Neuronal stem cell (in vitro differentiated cells): ENCODE measurements around the gene BCL2L13.

ENCODE experiments used
- DNase-seq: peaks from one replicate; pipeline ENCODE4 v3.0.0-alpha.2; 2013; ENCODE audit warnings: low spot score
- H2AFZ ChIP-seq: one replicate; pipeline ENCODE4 v1.6.1; 2013; ENCODE audit warnings: mild to moderate bottlenecking, low read length, inconsistent platforms
- H2AK5ac ChIP-seq: 2 replicates; pipeline ENCODE4 v1.6.1; 2013; ENCODE audit warnings: low read depth, mild to moderate bottlenecking, inconsistent platforms, low read length, moderate library complexity, mixed read lengths
- H2BK120ac ChIP-seq: 2 replicates; pipeline ENCODE4 v1.6.1; 2013; ENCODE audit warnings: low read depth, mild to moderate bottlenecking, inconsistent platforms, low read length, moderate library complexity, mixed read lengths
- H2BK12ac ChIP-seq: one replicate; pipeline ENCODE4 v1.6.1; 2013; ENCODE audit warnings: low read length, inconsistent platforms
- H2BK15ac ChIP-seq: 2 replicates; pipeline ENCODE4 v1.6.1; 2013; ENCODE audit warnings: mild to moderate bottlenecking, low read length, inconsistent platforms, mixed read lengths
- H2BK5ac ChIP-seq: one replicate; pipeline ENCODE4 v1.6.1; 2013; ENCODE audit warnings: inconsistent platforms, mild to moderate bottlenecking, low read length, moderate library complexity
- H3K14ac ChIP-seq: one replicate; pipeline ENCODE4 v1.6.1; 2013; ENCODE audit warnings: low read length, inconsistent platforms
- H3K18ac ChIP-seq: 2 replicates; pipeline ENCODE4 v1.6.1; 2013; ENCODE audit warnings: low read length, inconsistent platforms
- H3K23ac ChIP-seq: 2 replicates; pipeline ENCODE4 v1.6.1; 2013; ENCODE audit warnings: low read depth, mild to moderate bottlenecking, mixed read lengths, low read length, inconsistent platforms; ENCODE audit not compliant: poor library complexity
- H3K27ac ChIP-seq: replicated peaks from 3 replicates; pipeline ENCODE4 v1.5.1; 2013; ENCODE audit warnings: low read length, inconsistent platforms
- H3K27me3 ChIP-seq, 3 experiments: 2 replicates each; pipeline ENCODE4 v1.6.1; 2013; ENCODE audit warnings: low read length in 3 of 3, mild to moderate bottlenecking in 2 of 3, inconsistent platforms in 1 of 3, low read depth in 1 of 3, mixed read lengths in 1 of 3, moderate library complexity in 1 of 3; ENCODE audit not compliant: control insufficient read depth in 3 of 3, insufficient read depth in 3 of 3
- H3K36me3 ChIP-seq, 2 donors: replicated peaks in 1 of 2; 2 replicates each; pipeline ENCODE4 v1.6.1; 2013; ENCODE audit warnings: low read length in 2 of 2; ENCODE audit not compliant: control insufficient read depth in 2 of 2, insufficient read depth in 2 of 2
- H3K4ac ChIP-seq: 2 replicates; pipeline ENCODE4 v1.6.1; 2013; ENCODE audit warnings: inconsistent platforms, mild to moderate bottlenecking, low read length, moderate library complexity
- H3K4me1 ChIP-seq, 2 donors: 1 replicate in 1 of 2; 2 replicates in 1 of 2; pipeline ENCODE4 v1.6.1; 2013; ENCODE audit warnings: low read length in 2 of 2, low read depth in 1 of 2; ENCODE audit not compliant: control insufficient read depth in 2 of 2, insufficient read depth in 1 of 2
- H3K4me2 ChIP-seq: one replicate; pipeline ENCODE4 v1.6.1; 2013; ENCODE audit warnings: mild to moderate bottlenecking, low read length, inconsistent platforms; ENCODE audit not compliant: insufficient read depth, poor library complexity, severe bottlenecking
- H3K4me3 ChIP-seq, 2 donors: 2 replicates each; pipeline ENCODE4 v1.5.1; 2013; ENCODE audit warnings: low read length in 2 of 2, mild to moderate bottlenecking in 2 of 2, inconsistent platforms in 1 of 2, moderate library complexity in 1 of 2
- H3K79me1 ChIP-seq: one replicate; pipeline ENCODE4 v1.6.1; 2013; ENCODE audit warnings: low read depth, mild to moderate bottlenecking, inconsistent platforms, low read length, moderate library complexity
- H3K9ac ChIP-seq: one replicate; pipeline ENCODE4 v1.6.1; 2013; ENCODE audit warnings: mild to moderate bottlenecking, low read depth, low read length, inconsistent platforms; ENCODE audit not compliant: poor library complexity
- H3K9me3 ChIP-seq, 2 donors: replicated peaks in 1 of 2; 2 replicates each; pipeline versions ENCODE3 to v1.6.1; 2013; ENCODE audit warnings: low read length in 2 of 2, mild to moderate bottlenecking in 2 of 2, inconsistent platforms in 1 of 2, low read depth in 1 of 2, mixed read lengths in 1 of 2, moderate library complexity in 1 of 2; ENCODE audit not compliant: control insufficient read depth in 2 of 2, insufficient read depth in 1 of 2
- H4K8ac ChIP-seq: one replicate; pipeline ENCODE4 v1.6.1; 2013; ENCODE audit warnings: low read depth, mild to moderate bottlenecking, inconsistent platforms, low read length, moderate library complexity
- H4K91ac ChIP-seq: one replicate; pipeline ENCODE4 v1.6.1; 2013; ENCODE audit warnings: low read length, low read depth, mild to moderate bottlenecking, inconsistent platforms; ENCODE audit not compliant: poor library complexity
- WGBS, 2 donors: extraction: QIAGEN DNeasy Blood & Tissue Kit; methylation state at CpG; one replicate each; pipeline ENCODE4 v1.1.7; 2013; ENCODE audit warnings: missing lambda C conversion rate in 2 of 2, mixed read lengths in 1 of 2; ENCODE audit not compliant: insufficient read length in 2 of 2, insufficient replicate concordance in 1 of 2; ENCODE audit errors: extremely low coverage in 2 of 2; 5-methylcytosine and 5-hydroxymethylcytosine counted together

BCL2L13 gene

DNA sequence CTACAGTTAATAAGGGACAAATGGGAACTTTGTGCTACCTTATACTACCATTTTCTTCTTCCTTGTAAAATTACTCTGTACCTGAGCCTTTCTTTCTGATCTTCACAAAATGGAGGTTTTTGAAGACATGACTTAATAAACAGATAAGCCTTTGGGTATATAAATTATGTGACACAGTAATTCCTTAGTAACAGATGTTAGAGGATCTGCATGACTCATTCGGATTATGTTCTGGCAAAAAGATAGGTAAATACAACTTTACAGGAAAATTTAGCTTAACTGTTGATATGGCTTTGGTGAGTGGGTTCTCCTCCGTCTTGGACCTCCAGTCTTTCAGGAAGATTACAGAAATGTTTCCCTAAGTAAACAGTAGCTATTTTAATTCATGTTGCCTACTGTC lies 73.9 kb downstream of the BCL2L13 start:
- Histone ChIP-seq H3K79me1 (no peaks in the 10 kb centered on the region), H3K27ac (no peak overlapping the region), H4K91ac (no peak overlapping the region), H2BK12ac (no peak overlapping the region), H3K4ac (no peak overlapping the region), H3K9ac (no peak overlapping the region), H2AK5ac (no peak overlapping the region), H3K4me2 (no peak overlapping the region), H3K4me3 (no peak overlapping the region), H2BK5ac (no peak overlapping the region), H3K18ac (no peak overlapping the region), H3K14ac (no peak overlapping the region), H3K27me3 (no peaks in the 10 kb centered on the region), H4K8ac (no peak overlapping the region), H3K9me3 (no peaks in the 10 kb centered on the region), H2BK120ac (no peak overlapping the region), H3K4me1 (no peaks in the 10 kb centered on the region), H3K36me3 (peaks cover 0 to 8% of the 10 kb centered on the region in 2 donors), H2AFZ (no peak overlapping the region), H3K23ac (no peak overlapping the region), H2BK15ac (no peak overlapping the region)
- no CpG with 5 or more reads among the region's 2 CpGs for WGBS, 2 donors
- DNase-seq: no peak

DNA sequence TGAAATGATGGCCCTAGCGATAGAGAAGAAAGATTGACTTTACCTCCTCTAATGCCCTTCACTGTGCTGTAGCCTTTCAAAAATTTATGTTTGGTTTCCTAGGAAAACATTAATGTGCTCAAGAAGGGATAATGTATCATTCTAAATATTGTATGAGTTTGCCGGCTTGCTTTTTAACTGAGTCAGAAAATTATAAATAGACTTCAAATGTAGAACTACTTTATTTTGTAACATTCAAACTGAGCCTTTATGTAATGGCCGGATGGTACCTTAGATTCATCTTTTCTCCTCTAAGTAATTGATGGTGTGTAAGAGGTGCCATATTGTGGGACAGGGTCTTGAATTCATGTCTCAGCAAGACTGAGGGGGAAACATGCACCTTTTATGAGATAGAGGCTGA lies 78.0 kb downstream of the BCL2L13 start:
- Histone ChIP-seq H3K9me3 (no peaks in the 10 kb centered on the region), H3K4ac (no peak overlapping the region), H3K36me3 (peaks cover 0 to 2% of the 10 kb centered on the region in 2 donors), H3K79me1 (no peaks in the 10 kb centered on the region), H4K91ac (no peak overlapping the region), H2BK15ac (no peak overlapping the region), H2BK5ac (no peak overlapping the region), H3K4me2 (no peak overlapping the region), H3K4me3 (no peak overlapping the region), H3K4me1 (no peaks in the 10 kb centered on the region), H3K23ac (no peak overlapping the region), H3K18ac (no peak overlapping the region), H3K14ac (no peak overlapping the region), H3K27ac (no peak overlapping the region), H4K8ac (no peak overlapping the region), H2AK5ac (no peak overlapping the region), H3K27me3 (no peaks in the 10 kb centered on the region), H2BK12ac (no peak overlapping the region), H3K9ac (no peak overlapping the region), H2BK120ac (no peak overlapping the region), H2AFZ (no peak overlapping the region)
- DNase-seq: no peak
- WGBS, 2 donors: no CpG with 5 or more reads among the region's 3 CpGs

DNA sequence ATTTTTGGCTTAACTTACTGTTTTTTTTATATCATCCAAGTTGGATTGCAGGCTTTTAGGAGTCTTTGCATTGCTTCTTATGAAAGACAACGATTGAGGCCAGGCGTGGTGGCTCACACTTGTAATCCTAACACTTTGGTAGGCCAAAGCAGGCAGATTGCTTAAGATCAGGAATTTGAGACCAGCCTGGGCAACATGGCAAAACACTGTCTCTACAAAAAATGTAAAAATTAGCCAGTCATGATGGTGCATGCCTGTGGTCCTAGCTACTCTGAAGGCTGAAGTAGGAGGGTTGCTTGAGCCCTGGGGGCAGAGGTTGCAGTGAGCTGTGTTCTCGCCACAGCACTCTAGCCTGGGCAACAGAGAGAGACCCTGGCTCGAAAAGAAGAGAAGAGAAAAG lies 79.2 kb downstream of the BCL2L13 start:
- Histone ChIP-seq H3K18ac (no peak overlapping the region), H3K27me3 (no peaks in the 10 kb centered on the region), H4K91ac (no peak overlapping the region), H2AK5ac (no peak overlapping the region), H3K9ac (no peak overlapping the region), H3K4me2 (no peak overlapping the region), H2BK5ac (no peak overlapping the region), H2AFZ (no peak overlapping the region), H3K4ac (no peak overlapping the region), H3K4me1 (no peaks in the 10 kb centered on the region), H3K36me3 (peaks cover 0 to 2% of the 10 kb centered on the region in 2 donors), H2BK12ac (no peak overlapping the region), H3K4me3 (no peak overlapping the region), H2BK120ac (no peak overlapping the region), H4K8ac (no peak overlapping the region), H3K23ac (no peak overlapping the region), H3K9me3 (no peaks in the 10 kb centered on the region), H2BK15ac (no peak overlapping the region), H3K79me1 (no peaks in the 10 kb centered on the region), H3K14ac (no peak overlapping the region), H3K27ac (no peak overlapping the region)
- DNase-seq: no peak
- WGBS, 2 donors: no CpG with 5 or more reads among the region's 4 CpGs

DNA sequence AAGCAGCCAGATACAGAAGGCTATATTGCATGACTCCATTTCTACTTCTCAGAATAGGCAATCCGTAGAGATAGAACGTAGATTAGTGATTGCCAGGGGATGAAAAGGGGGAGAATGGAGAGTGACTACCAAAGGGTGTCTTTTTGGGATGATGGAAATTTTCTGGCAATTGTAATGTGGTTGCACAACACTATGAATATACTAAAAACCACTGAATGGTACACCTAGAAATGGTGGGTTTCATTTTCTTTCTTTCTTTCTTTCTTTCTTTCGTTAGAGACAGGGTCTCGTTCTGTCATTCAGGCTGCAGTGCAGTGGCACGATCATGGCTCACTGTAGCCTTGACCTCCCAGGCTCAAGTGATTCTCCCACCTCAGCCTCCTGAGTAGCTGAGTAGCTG lies 81.4 kb downstream of the BCL2L13 start:
- Histone ChIP-seq H4K91ac (no peak overlapping the region), H3K36me3 (no peaks in the 10 kb centered on the region), H2BK15ac (no peak overlapping the region), H3K23ac (no peak overlapping the region), H3K14ac (no peak overlapping the region), H4K8ac (no peak overlapping the region), H2AK5ac (no peak overlapping the region), H3K4me2 (no peak overlapping the region), H3K27ac (no peak overlapping the region), H2BK12ac (no peak overlapping the region), H3K4me3 (no peak overlapping the region), H3K79me1 (no peaks in the 10 kb centered on the region), H3K4me1 (no peaks in the 10 kb centered on the region), H2BK5ac (no peak overlapping the region), H2AFZ (no peak overlapping the region), H3K4ac (no peak overlapping the region), H2BK120ac (no peak overlapping the region), H3K18ac (no peak overlapping the region), H3K27me3 (no peaks in the 10 kb centered on the region), H3K9me3 (no peaks in the 10 kb centered on the region), H3K9ac (no peak overlapping the region)
- WGBS, 2 donors: no CpG with 5 or more reads among the region's 5 CpGs
- no peak for DNase-seq
